ENCODE measurements around the gene WDR17. TPM values are rescaled to one million over a fixed set of nuclear protein-coding genes. Genes with fewer than 3 reads are reported as not detected.
A peak's percentile ranks its signal among the peaks of the same experiment; 100 is the strongest.

The WDR17 gene
- polyA plus RNA-seq, 1 experiment = 1.2 TPM

GRCh38 chr4:176153124-176153523 is 87.5 kb downstream of the WDR17 start:
- H3K27me3 ChIP-seq (ENCODE audit: control insufficient read depth, insufficient read depth, low read length) = no peaks in the 10 kb centered on the region
- H3K27ac ChIP-seq (ENCODE audit: low read depth, low read length) = no peak overlapping the region
- no peaks in the 10 kb centered on the region for H3K9me3 ChIP-seq (ENCODE audit: control insufficient read depth, insufficient read depth, low read length)
- ChIA-PET POLR2A (no interaction called here), CTCF (interaction anchor here (5.4 kb wide), 1 partner anchor 188 kb away, joined by 60 read pairs; no protein-coding TSS in a partner anchor)
- H3K4me3 ChIP-seq (ENCODE audit: low read depth, low read length) = no peak overlapping the region
- no peak for TF ChIP-seq CTCF (IDR thresholded peaks at IDR 0.05; ENCODE audit: low read depth, low read length)
- no peak for DNase-seq (ENCODE audit: low read depth, low spot score)

- H3K27ac ChIP-seq (ENCODE audit: low read depth, low read length) = no peak overlapping the region
- DNase-seq (ENCODE audit: low read depth, low spot score) = no peak
- TF ChIP-seq CTCF (IDR thresholded peaks at IDR 0.05; ENCODE audit: low read depth, low read length) = no peak
- H3K9me3 ChIP-seq (ENCODE audit: control insufficient read depth, insufficient read depth, low read length) = no peaks in the 10 kb centered on the region
- CTCF ChIA-PET = no interaction called here
- POLR2A ChIA-PET = no interaction called here
- no peak overlapping the region for H3K4me3 ChIP-seq (ENCODE audit: low read depth, low read length)
- H3K27me3 ChIP-seq (ENCODE audit: control insufficient read depth, insufficient read depth, low read length) = no peaks in the 10 kb centered on the region
Measured at GRCh38 chr4:176156656-176157055, 91.0 kb downstream of the WDR17 start.

GRCh38 chr4:176163041-176163440 is 97.4 kb downstream of the WDR17 start:
- Histone ChIP-seq H3K4me3 (ENCODE audit: low read depth, low read length) (no peak overlapping the region), H3K27me3 (ENCODE audit: control insufficient read depth, insufficient read depth, low read length) (no peaks in the 10 kb centered on the region), H3K27ac (ENCODE audit: low read depth, low read length) (no peak overlapping the region), H3K9me3 (ENCODE audit: control insufficient read depth, insufficient read depth, low read length) (no peaks in the 10 kb centered on the region)
- ChIA-PET POLR2A (no interaction called here), CTCF (no interaction called here)
- TF ChIP-seq CTCF (IDR thresholded peaks at IDR 0.05; ENCODE audit: low read depth, low read length) = no peak
- no peak for DNase-seq (ENCODE audit: low read depth, low spot score)

GRCh38 chr4:176185051-176185450 is 119.4 kb downstream of the WDR17 start:
- DNase-seq (ENCODE audit: low read depth, low spot score) = peak; percentile 48
- H3K27me3 ChIP-seq (ENCODE audit: control insufficient read depth, insufficient read depth, low read length) = no peaks in the 10 kb centered on the region
- ChIA-PET POLR2A (no interaction called here), CTCF (no interaction called here)
- TF ChIP-seq CTCF (IDR thresholded peaks at IDR 0.05; ENCODE audit: low read depth, low read length) = no peak
- H3K9me3 ChIP-seq (ENCODE audit: control insufficient read depth, insufficient read depth, low read length) = no peaks in the 10 kb centered on the region
- H3K4me3 ChIP-seq (ENCODE audit: low read depth, low read length) = no peak overlapping the region
- H3K27ac ChIP-seq (ENCODE audit: low read depth, low read length) = no peak overlapping the region

- no peaks in the 10 kb centered on the region for H3K27me3 ChIP-seq (ENCODE audit: control insufficient read depth, insufficient read depth, low read length)
- no peak overlapping the region for H3K27ac ChIP-seq (ENCODE audit: low read depth, low read length)
- DNase-seq (ENCODE audit: low read depth, low spot score) = no peak
- TF ChIP-seq CTCF (IDR thresholded peaks at IDR 0.05; ENCODE audit: low read depth, low read length) = no peak
- POLR2A ChIA-PET = no interaction called here
- CTCF ChIA-PET = no interaction called here
- no peak overlapping the region for H3K4me3 ChIP-seq (ENCODE audit: low read depth, low read length)
- no peaks in the 10 kb centered on the region for H3K9me3 ChIP-seq (ENCODE audit: control insufficient read depth, insufficient read depth, low read length)
Measured at GRCh38 chr4:176186067-176186466, 120.4 kb downstream of the WDR17 start.

All from AG04450 (cell line).